SHP77 (cell line): ENCODE measurements around the gene FRMD7.

Source experiments
- DNase-seq, 2 experiments: peaks; one replicate each; lab custom pipeline; 2025; lab: John Stamatoyannopoulos, UW

The FRMD7 gene

GRCh38 chrX:132034648-132035047, 93.2 kb downstream of the FRMD7 start:
- no peak for DNase-seq

DNA sequence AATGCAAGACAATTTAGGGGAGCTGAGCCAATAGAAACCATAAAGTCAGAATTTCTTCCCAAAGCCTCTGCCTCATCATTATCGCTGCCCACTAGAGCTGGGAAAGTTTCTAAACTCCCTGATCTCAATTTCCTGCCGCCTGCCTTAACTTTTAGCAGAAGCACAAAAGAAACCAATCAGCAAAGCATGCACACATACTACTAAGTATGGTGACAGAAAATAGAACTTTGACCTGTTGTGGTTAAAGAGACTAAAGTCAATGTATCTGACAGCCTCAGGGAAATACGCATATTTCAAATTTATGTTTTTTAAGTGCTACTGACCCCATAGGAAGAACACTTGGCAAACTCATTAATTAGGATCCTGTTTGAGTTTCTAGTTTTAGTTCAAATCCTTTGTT, 94.7 kb downstream of the FRMD7 start:
- DNase-seq: no peak

DNA sequence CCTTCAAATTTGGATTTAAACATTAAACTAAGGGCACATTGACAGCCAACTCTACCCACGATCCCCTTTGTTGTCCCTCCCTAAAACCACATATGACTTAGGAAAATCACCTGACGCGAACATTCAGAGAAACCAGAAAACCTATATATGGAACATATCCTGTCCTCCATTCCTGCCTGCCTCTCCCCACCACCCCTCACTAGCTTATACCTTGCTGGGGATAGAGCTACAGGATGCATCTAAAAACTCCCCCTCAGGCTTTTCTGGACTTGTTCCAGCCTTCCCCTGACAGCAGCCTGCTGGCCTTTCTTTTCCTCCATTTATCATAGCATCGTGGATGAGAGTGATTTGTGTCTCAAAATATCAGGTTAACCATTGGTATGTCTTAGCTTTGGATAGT, 96.0 kb downstream of the FRMD7 start:
- DNase-seq: no peak

DNA sequence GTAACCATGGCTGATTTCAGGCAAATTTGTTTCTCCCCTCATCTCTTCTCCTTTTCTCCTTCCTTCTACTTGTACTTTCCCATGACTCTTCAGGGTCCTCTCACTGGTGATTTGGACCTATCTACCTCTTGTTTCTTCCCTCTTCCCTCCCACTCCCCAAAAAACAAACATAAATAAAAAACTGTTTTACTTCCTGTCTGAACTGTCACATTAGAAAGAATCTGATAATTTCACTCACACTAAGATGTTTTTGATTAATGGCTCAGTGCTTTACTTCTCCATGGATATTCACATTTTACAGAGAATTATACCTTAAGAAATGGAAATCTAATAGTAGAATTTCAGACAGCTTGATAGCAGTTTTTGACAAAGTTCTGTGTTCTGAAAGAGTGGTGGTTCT, 97.6 kb downstream of the FRMD7 start:
- DNase-seq: no peak
